GM21786 (cell line): ENCODE data around the gene MGAT3.

Experiments
- ATAC-seq: cut with Tn5 transposase; IDR thresholded peaks from one replicate; pipeline ENCODE4 v1.9.1; 2021; ENCODE audit not compliant: unreplicated experiment

The MGAT3 gene

GRCh38 chr22:39448205-39449054 lies 8.4 kb upstream of the MGAT3 start:
- ATAC-seq = no peak

- ATAC-seq = no peak
Measured at GRCh38 chr22:39449708-39450107, 7.1 kb upstream of the MGAT3 start.

GRCh38 chr22:39450258-39450955 lies 6.4 kb upstream of the MGAT3 start:
- ATAC-seq = no peak

- no peak for ATAC-seq
Measured at GRCh38 chr22:39452740-39453040, 4.1 kb upstream of the MGAT3 start.

- ATAC-seq = no peak
Measured at GRCh38 chr22:39453765-39454378, 2.9 kb upstream of the MGAT3 start.

- no peak for ATAC-seq
Measured at GRCh38 chr22:39454385-39454871, 2.4 kb upstream of the MGAT3 start.

GRCh38 chr22:39457198-39457555 lies 365 bp downstream of the MGAT3 start:
- no peak for ATAC-seq

GRCh38 chr22:39457556-39458443 lies 988 bp downstream of the MGAT3 start:
- ATAC-seq = no peak

GRCh38 chr22:39458444-39459083 lies 1.8 kb downstream of the MGAT3 start:
- ATAC-seq = no peak

- ATAC-seq = no peak
Measured at GRCh38 chr22:39459681-39460080, 2.9 kb downstream of the MGAT3 start.

- no peak for ATAC-seq
Measured at GRCh38 chr22:39462443-39463221, 5.8 kb downstream of the MGAT3 start.

GRCh38 chr22:39463277-39463676 lies 6.5 kb downstream of the MGAT3 start:
- no peak for ATAC-seq

- no peak for ATAC-seq
Measured at GRCh38 chr22:39463931-39464390, 7.1 kb downstream of the MGAT3 start.

- no peak for ATAC-seq
Measured at GRCh38 chr22:39466228-39467006, 9.6 kb downstream of the MGAT3 start.

- no peak for ATAC-seq
Measured at GRCh38 chr22:39467390-39467895, 10.6 kb downstream of the MGAT3 start.

- ATAC-seq = no peak
Measured at GRCh38 chr22:39468487-39469325, 11.9 kb downstream of the MGAT3 start.

GRCh38 chr22:39469326-39469680 lies 12.5 kb downstream of the MGAT3 start:
- ATAC-seq = no peak
